ENCODE data around the gene RPS4Y1. TPM values are rescaled to one million over a fixed set of nuclear protein-coding genes. Genes with fewer than 3 reads are reported as not detected.
A peak's percentile ranks its signal among the peaks of the same experiment; 100 is the strongest.

Gene RPS4Y1
- total RNA-seq, 5 donors from 2014 or later (not counting 1 experiment from before 2014, with no cell fraction given), result 1.3 to 445 (median 405) TPM; not detected in 1

- H3K4me3 Mint-ChIP-seq, result no peak overlapping the region
- H3K9me3 Mint-ChIP-seq, result no peaks in the 10 kb centered on the region
- no peaks in the 10 kb centered on the region for H3K27me3 ChIP-seq (replicated peaks in 1 of 2; ENCODE audit: control insufficient read depth in 2 of 2, extremely low read depth in 1 of 2, insufficient read depth in 2 of 2, low read length in 1 of 2)
- H3K4me1 Mint-ChIP-seq, result peaks cover 0 to 87% (median 0%) of the 10 kb centered on the region in 3 donors
- ChIA-PET POLR2A (no interaction called here), CTCF (no interaction called here)
- H3K36me3 ChIP-seq (ENCODE audit: control insufficient read depth in 2 of 2, extremely low read depth in 1 of 2, insufficient read depth in 1 of 2, low read length in 1 of 2), result peaks cover 0 to 52% of the 10 kb centered on the region in 2 donors
- no CpG with 5 or more reads among the region's 6 CpGs for WGBS (ENCODE audit: insufficient coverage)
- no peak overlapping the region for H3K27ac Mint-ChIP-seq
- no peak for ATAC-seq (replicated peaks in 1 of 4)
- no peaks in the 10 kb centered on the region for H3K9me3 ChIP-seq
- H3K27ac ChIP-seq (ENCODE audit: low read length), result no peak overlapping the region
- H3K4me3 ChIP-seq (ENCODE audit: control insufficient read depth in 1 of 2, extremely low read depth in 1 of 2, low read length in 1 of 2), result no peak overlapping the region
- H3K36me3 Mint-ChIP-seq, result peaks cover 54% of the 10 kb centered on the region
- H3K27me3 Mint-ChIP-seq, result no peaks in the 10 kb centered on the region
- H3K4me1 ChIP-seq (ENCODE audit: control insufficient read depth in 1 of 2, extremely low read depth in 1 of 2, insufficient read depth in 2 of 2, low read length in 2 of 2), result peaks cover 0 to 5% of the 10 kb centered on the region in 2 experiments
- DNase-seq, result no peak
Measured at GRCh38 chrY:2854145-2854774, 12.9 kb downstream of the RPS4Y1 start.

- H3K4me3 ChIP-seq (ENCODE audit: control insufficient read depth in 1 of 2, extremely low read depth in 1 of 2, low read length in 1 of 2), result no peak overlapping the region
- H3K36me3 Mint-ChIP-seq, result peaks cover 59% of the 10 kb centered on the region
- peak in 1 of 35 experiments; percentile 13 for DNase-seq
- ChIA-PET CTCF (no interaction called here), POLR2A (no interaction called here)
- peak overlapping the region in 1 of 2 donors; percentile 46 for H3K27ac Mint-ChIP-seq
- peak in 1 of 4 experiments; percentile 24 for ATAC-seq (replicated peaks in 1 of 4)
- no peak overlapping the region for H3K27ac ChIP-seq (ENCODE audit: low read length)
- H3K9me3 Mint-ChIP-seq, result no peaks in the 10 kb centered on the region
- no peaks in the 10 kb centered on the region for H3K27me3 ChIP-seq (replicated peaks in 1 of 2; ENCODE audit: control insufficient read depth in 2 of 2, extremely low read depth in 1 of 2, insufficient read depth in 2 of 2, low read length in 1 of 2)
- H3K4me3 Mint-ChIP-seq, result no peak overlapping the region
- H3K4me1 ChIP-seq (ENCODE audit: control insufficient read depth in 1 of 2, extremely low read depth in 1 of 2, insufficient read depth in 2 of 2, low read length in 2 of 2), result peaks cover 0 to 5% of the 10 kb centered on the region in 2 experiments
- no CpG with 5 or more reads among the region's 5 CpGs for WGBS (ENCODE audit: insufficient coverage)
- H3K4me1 Mint-ChIP-seq, result peaks cover 0 to 84% (median 0%) of the 10 kb centered on the region in 3 donors
- peaks cover 0 to 45% of the 10 kb centered on the region in 2 donors for H3K36me3 ChIP-seq (ENCODE audit: control insufficient read depth in 2 of 2, extremely low read depth in 1 of 2, insufficient read depth in 1 of 2, low read length in 1 of 2)
- no peaks in the 10 kb centered on the region for H3K9me3 ChIP-seq
- no peaks in the 10 kb centered on the region for H3K27me3 Mint-ChIP-seq
Measured at GRCh38 chrY:2857068-2857467, 15.7 kb downstream of the RPS4Y1 start.

- Mint-ChIP-seq H3K36me3 (peaks cover 62% of the 10 kb centered on the region), H3K4me1 (peaks cover 0 to 80% (median 0%) of the 10 kb centered on the region in 3 donors), H3K4me3 (no peak overlapping the region), H3K27me3 (no peaks in the 10 kb centered on the region), H3K9me3 (no peaks in the 10 kb centered on the region), H3K27ac (no peak overlapping the region)
- ATAC-seq (replicated peaks in 1 of 4) (no peak), DNase-seq (no peak)
- POLR2A ChIA-PET, result no interaction called here
- Histone ChIP-seq H3K4me1 (ENCODE audit: control insufficient read depth in 1 of 2, extremely low read depth in 1 of 2, insufficient read depth in 2 of 2, low read length in 2 of 2) (peaks cover 0 to 5% of the 10 kb centered on the region in 2 experiments), H3K9me3 (no peaks in the 10 kb centered on the region), H3K4me3 (ENCODE audit: control insufficient read depth in 1 of 2, extremely low read depth in 1 of 2, low read length in 1 of 2) (no peak overlapping the region), H3K36me3 (ENCODE audit: control insufficient read depth in 2 of 2, extremely low read depth in 1 of 2, insufficient read depth in 1 of 2, low read length in 1 of 2) (peaks cover 0 to 45% of the 10 kb centered on the region in 2 donors), H3K27ac (ENCODE audit: low read length) (no peak overlapping the region), H3K27me3 (replicated peaks in 1 of 2; ENCODE audit: control insufficient read depth in 2 of 2, extremely low read depth in 1 of 2, insufficient read depth in 2 of 2, low read length in 1 of 2) (no peaks in the 10 kb centered on the region)
- WGBS (ENCODE audit: insufficient coverage), result no CpG with 5 or more reads among the region's 4 CpGs
- CTCF ChIA-PET, result interaction anchor here in 1 of 2 donors (0.7 kb wide), 1 partner anchor 41 kb away, joined by 5 read pairs; no protein-coding TSS in a partner anchor
Measured at GRCh38 chrY:2857686-2858085, 16.3 kb downstream of the RPS4Y1 start.

GRCh38 chrY:2859782-2860181 lies 18.4 kb downstream of the RPS4Y1 start:
- no peak for ATAC-seq (replicated peaks in 1 of 4)
- no peak overlapping the region for H3K4me3 Mint-ChIP-seq
- H3K4me3 ChIP-seq (ENCODE audit: control insufficient read depth in 1 of 2, extremely low read depth in 1 of 2, low read length in 1 of 2), result no peak overlapping the region
- peaks cover 0 to 5% of the 10 kb centered on the region in 2 experiments for H3K4me1 ChIP-seq (ENCODE audit: control insufficient read depth in 1 of 2, extremely low read depth in 1 of 2, insufficient read depth in 2 of 2, low read length in 2 of 2)
- H3K9me3 ChIP-seq, result no peaks in the 10 kb centered on the region
- no CpG with 5 or more reads among the region's 4 CpGs for WGBS (ENCODE audit: insufficient coverage)
- no peaks in the 10 kb centered on the region for H3K9me3 Mint-ChIP-seq
- peaks cover 0 to 48% of the 10 kb centered on the region in 2 donors for H3K36me3 ChIP-seq (ENCODE audit: control insufficient read depth in 2 of 2, extremely low read depth in 1 of 2, insufficient read depth in 1 of 2, low read length in 1 of 2)
- CTCF ChIA-PET, result no interaction called here
- peaks cover 0 to 66% (median 0%) of the 10 kb centered on the region in 3 donors for H3K4me1 Mint-ChIP-seq
- DNase-seq, result no peak
- H3K27ac Mint-ChIP-seq, result no peak overlapping the region
- no peak overlapping the region for H3K27ac ChIP-seq (ENCODE audit: low read length)
- no peaks in the 10 kb centered on the region for H3K27me3 Mint-ChIP-seq
- H3K36me3 Mint-ChIP-seq, result peaks cover 60% of the 10 kb centered on the region
- no peaks in the 10 kb centered on the region for H3K27me3 ChIP-seq (replicated peaks in 1 of 2; ENCODE audit: control insufficient read depth in 2 of 2, extremely low read depth in 1 of 2, insufficient read depth in 2 of 2, low read length in 1 of 2)
- POLR2A ChIA-PET, result no interaction called here

- Mint-ChIP-seq H3K36me3 (peaks cover 62% of the 10 kb centered on the region), H3K9me3 (no peaks in the 10 kb centered on the region), H3K4me1 (peaks cover 0 to 59% (median 0%) of the 10 kb centered on the region in 3 donors), H3K27ac (peak overlapping the region in 1 of 2 donors; percentile 44), H3K27me3 (no peaks in the 10 kb centered on the region), H3K4me3 (no peak overlapping the region)
- Histone ChIP-seq H3K27ac (ENCODE audit: low read length) (no peak overlapping the region), H3K27me3 (replicated peaks in 1 of 2; ENCODE audit: control insufficient read depth in 2 of 2, extremely low read depth in 1 of 2, insufficient read depth in 2 of 2, low read length in 1 of 2) (no peaks in the 10 kb centered on the region), H3K4me1 (ENCODE audit: control insufficient read depth in 1 of 2, extremely low read depth in 1 of 2, insufficient read depth in 2 of 2, low read length in 2 of 2) (peaks cover 0 to 5% of the 10 kb centered on the region in 2 experiments), H3K4me3 (ENCODE audit: control insufficient read depth in 1 of 2, extremely low read depth in 1 of 2, low read length in 1 of 2) (no peak overlapping the region), H3K36me3 (ENCODE audit: control insufficient read depth in 2 of 2, extremely low read depth in 1 of 2, insufficient read depth in 1 of 2, low read length in 1 of 2) (peaks cover 0 to 52% of the 10 kb centered on the region in 2 donors), H3K9me3 (no peaks in the 10 kb centered on the region)
- POLR2A ChIA-PET, result no interaction called here
- DNase-seq (no peak), ATAC-seq (replicated peaks in 1 of 4) (no peak)
- CTCF ChIA-PET, result no interaction called here
- no CpG with 5 or more reads among the region's 2 CpGs for WGBS (ENCODE audit: insufficient coverage)
Measured at GRCh38 chrY:2860511-2860910, 19.1 kb downstream of the RPS4Y1 start.

- ChIA-PET POLR2A (no interaction called here), CTCF (no interaction called here)
- no peak overlapping the region for H3K4me3 ChIP-seq (ENCODE audit: control insufficient read depth in 1 of 2, extremely low read depth in 1 of 2, low read length in 1 of 2)
- Mint-ChIP-seq H3K36me3 (peaks cover 38% of the 10 kb centered on the region), H3K27me3 (no peaks in the 10 kb centered on the region), H3K4me1 (peaks cover 0 to 5% (median 0%) of the 10 kb centered on the region in 3 donors), H3K9me3 (peaks cover 0 to 4% (median 0%) of the 10 kb centered on the region in 3 donors), H3K27ac (no peak overlapping the region), H3K4me3 (no peak overlapping the region)
- peaks cover 0 to 55% of the 10 kb centered on the region in 2 donors for H3K36me3 ChIP-seq (ENCODE audit: control insufficient read depth in 2 of 2, extremely low read depth in 1 of 2, insufficient read depth in 1 of 2, low read length in 1 of 2)
- H3K9me3 ChIP-seq, result no peaks in the 10 kb centered on the region
- no CpG with 5 or more reads among the region's 2 CpGs for WGBS (ENCODE audit: insufficient coverage)
- no peaks in the 10 kb centered on the region for H3K4me1 ChIP-seq (ENCODE audit: control insufficient read depth in 1 of 2, extremely low read depth in 1 of 2, insufficient read depth in 2 of 2, low read length in 2 of 2)
- ATAC-seq (replicated peaks in 1 of 4), result no peak
- no peaks in the 10 kb centered on the region for H3K27me3 ChIP-seq (replicated peaks in 1 of 2; ENCODE audit: control insufficient read depth in 2 of 2, extremely low read depth in 1 of 2, insufficient read depth in 2 of 2, low read length in 1 of 2)
- H3K27ac ChIP-seq (ENCODE audit: low read length), result no peak overlapping the region
- DNase-seq, result no peak
Measured at GRCh38 chrY:2866581-2866980, 25.2 kb downstream of the RPS4Y1 start.
